IMR-90 (cell line): Measurements from ENCODE around the gene SLC25A51. TPM values are rescaled to one million over a fixed set of nuclear protein-coding genes. Genes with fewer than 3 reads are reported as not detected.

Source experiments
- ATAC-seq: fragments of 200-7000 bp; cut with Tn5 transposase; 2 replicates; pipeline ENCODE4 v1.9.1; 2020; ENCODE audit warnings: low read depth, mild to moderate bottlenecking, moderate library complexity
- BruUV-seq: library from RNA; stranded (reverse); fragments of 400-500 nt; replicated peaks from 2 replicates; lab custom pipeline; 2021; lab: Mats Ljungman, UMichigan
- CTCF ChIA-PET: fragments of 300-600 bp; formaldehyde crosslinking; extraction: SDS; loops from one replicate; lab custom pipeline; 2021; ENCODE audit warnings: antibody characterized with exemption; lab: Yijun Ruan, JAX
- POLR2A ChIA-PET: fragments of 300-600 bp; sonication (Branson Sonifier 250); formaldehyde crosslinking; loops from one replicate; lab custom pipeline; 2022; ENCODE audit warnings: antibody characterized with exemption; ENCODE audit not compliant: unreplicated experiment; lab: Charles Lee
- DNase-seq: peaks from one replicate; pipeline ENCODE4 v3.0.0; 2013
- H2AFZ ChIP-seq: replicated peaks from 2 replicates; pipeline ENCODE3; 2013; ENCODE audit warnings: low read length, mild to moderate bottlenecking; ENCODE audit not compliant: poor library complexity
- H2AK5ac ChIP-seq: 2 replicates; pipeline ENCODE4 v1.6.1; 2013; ENCODE audit warnings: low read depth, low read length, inconsistent platforms
- H2AK9ac ChIP-seq: replicated peaks from 2 replicates; pipeline ENCODE3; 2013; ENCODE audit warnings: mild to moderate bottlenecking, low read depth, low read length, moderate library complexity; ENCODE audit not compliant: poor library complexity
- H2BK120ac ChIP-seq: 2 replicates; pipeline ENCODE4 v1.6.1; 2013; ENCODE audit warnings: low read depth, low read length, inconsistent platforms
- H2BK15ac ChIP-seq: 3 replicates; pipeline ENCODE4 v1.6.1; 2013; ENCODE audit warnings: low read depth, low read length, inconsistent platforms
- H2BK20ac ChIP-seq: 2 replicates; pipeline ENCODE4 v1.6.1; 2013; ENCODE audit warnings: low read depth, mild to moderate bottlenecking, inconsistent platforms, low read length, moderate library complexity
- H2BK5ac ChIP-seq: 2 replicates; pipeline ENCODE4 v1.6.1; 2013; ENCODE audit warnings: mild to moderate bottlenecking, low read depth, low read length, inconsistent platforms; ENCODE audit not compliant: poor library complexity, severe bottlenecking
- H3K14ac ChIP-seq: replicated peaks from 2 replicates; pipeline ENCODE4 v1.6.1; 2013; ENCODE audit warnings: low read depth, low read length, inconsistent platforms
- H3K18ac ChIP-seq: 2 replicates; pipeline ENCODE4 v1.6.1; 2013; ENCODE audit warnings: low read depth, low read length, control low read depth
- H3K23ac ChIP-seq: 2 replicates; pipeline ENCODE4 v1.6.1; 2013; ENCODE audit warnings: low read depth, low read length, inconsistent platforms
- H3K27ac ChIP-seq: 2 replicates; pipeline ENCODE4 v1.5.1; 2013; ENCODE audit warnings: mild to moderate bottlenecking, control low read depth, low read length; ENCODE audit not compliant: insufficient read depth
- H3K27me3 ChIP-seq: 2 replicates; pipeline ENCODE4 v1.6.1; 2013; ENCODE audit warnings: low read length; ENCODE audit not compliant: control insufficient read depth, insufficient read depth
- H3K36me3 ChIP-seq: 2 replicates; pipeline ENCODE4 v1.6.1; 2013; ENCODE audit warnings: low read length, mixed read lengths; ENCODE audit not compliant: control insufficient read depth, insufficient read depth
- H3K4ac ChIP-seq: 2 replicates; pipeline ENCODE4 v1.6.1; 2013; ENCODE audit warnings: low read depth, low read length, inconsistent platforms
- H3K4me1 ChIP-seq: 2 replicates; pipeline ENCODE4 v1.6.1; 2013; ENCODE audit warnings: low read length, mixed read lengths; ENCODE audit not compliant: control insufficient read depth, insufficient read depth
- H3K4me2 ChIP-seq: 2 replicates; pipeline ENCODE4 v1.6.1; 2013; ENCODE audit warnings: low read depth, mild to moderate bottlenecking, control low read depth, low read length, moderate library complexity
- H3K4me3 ChIP-seq: 2 replicates; pipeline ENCODE4 v1.5.1; 2013; ENCODE audit warnings: low read depth, mild to moderate bottlenecking, control low read depth, low read length, moderate library complexity; ENCODE audit not compliant: insufficient read depth
- H3K56ac ChIP-seq: 2 replicates; pipeline ENCODE4 v1.6.1; 2013; ENCODE audit warnings: low read length, inconsistent platforms; ENCODE audit not compliant: insufficient read depth; ENCODE audit errors: extremely low read depth
- H3K79me1 ChIP-seq, 2 experiments: 2 replicates each; pipeline ENCODE4 v1.6.1; 2013; ENCODE audit warnings: low read length in 2 of 2, inconsistent platforms in 1 of 2, low read depth in 1 of 2
- H3K9ac ChIP-seq: 2 replicates; pipeline ENCODE4 v1.6.1; 2013; ENCODE audit warnings: low read depth, low read length, control low read depth
- H3K9me1 ChIP-seq: 2 replicates; pipeline ENCODE4 v1.6.1; 2013; ENCODE audit warnings: low read length, inconsistent platforms; ENCODE audit not compliant: insufficient read depth
- H3K9me3 ChIP-seq: 2 replicates; pipeline ENCODE4 v1.6.1; 2013; ENCODE audit warnings: low read length; ENCODE audit not compliant: control insufficient read depth, insufficient read depth
- H4K20me1 ChIP-seq: 2 replicates; pipeline ENCODE4 v1.6.1; 2013; ENCODE audit warnings: low read length, inconsistent platforms; ENCODE audit not compliant: insufficient read depth
- H4K5ac ChIP-seq: 2 replicates; pipeline ENCODE4 v1.6.1; 2013; ENCODE audit warnings: mild to moderate bottlenecking, low read depth, low read length, control low read depth
- H4K8ac ChIP-seq, 2 experiments: 2 replicates each; pipeline ENCODE4 v1.6.1; 2013; ENCODE audit warnings: low read depth in 2 of 2, low read length in 2 of 2, control low read depth in 1 of 2, inconsistent platforms in 1 of 2
- H4K91ac ChIP-seq: 2 replicates; pipeline ENCODE4 v1.6.1; 2013; ENCODE audit warnings: low read depth, low read length, inconsistent platforms; ENCODE audit not compliant: insufficient read depth
- BHLHE40 ChIP-seq: fragments of 150-350 bp; IDR thresholded peaks from 2 replicates; pipeline ENCODE4 v1.6.1; 2016; ENCODE audit warnings: mild to moderate bottlenecking, low read depth, low read length
- CEBPB ChIP-seq: IDR thresholded peaks from 2 replicates; pipeline ENCODE4 v1.6.1; 2012; ENCODE audit warnings: low read depth, low read length, improper control_type of control experiment
- CHD1 ChIP-seq: IDR thresholded peaks from 2 replicates; pipeline ENCODE4 v1.6.1; 2012; ENCODE audit warnings: low read depth, low read length, improper control_type of control experiment
- MAZ ChIP-seq: IDR thresholded peaks from 2 replicates; pipeline ENCODE4 v1.6.1; 2012; ENCODE audit warnings: low read depth, mild to moderate bottlenecking, low read length, improper control_type of control experiment, moderate library complexity, borderline replicate concordance
- MXI1 ChIP-seq: IDR thresholded peaks from 2 replicates; pipeline ENCODE4 v1.6.1; 2012; ENCODE audit warnings: low read depth, mild to moderate bottlenecking, low read length, moderate library complexity, borderline replicate concordance
- NFE2L2 ChIP-seq: fragments of 150-350 bp; IDR thresholded peaks from 2 replicates; pipeline ENCODE4 v1.6.1; 2016; ENCODE audit warnings: low read depth, mild to moderate bottlenecking, low read length
- POLR2A ChIP-seq: IDR thresholded peaks from 2 replicates; pipeline ENCODE4 v1.6.1; 2012; ENCODE audit warnings: mild to moderate bottlenecking, low read depth, low read length
- RAD21 ChIP-seq: IDR thresholded peaks from 2 replicates; pipeline ENCODE4 v1.6.1; 2012; ENCODE audit warnings: low read length, improper control_type of control experiment
- RCOR1 ChIP-seq: IDR thresholded peaks from 2 replicates; pipeline ENCODE4 v1.6.1; 2012; ENCODE audit warnings: mild to moderate bottlenecking, low read length, improper control_type of control experiment; ENCODE audit not compliant: insufficient replicate concordance
- RFX5 ChIP-seq: IDR thresholded peaks from 2 replicates; pipeline ENCODE4 v1.8.0; 2012; ENCODE audit warnings: low read depth, mild to moderate bottlenecking, low read length, moderate library complexity
- SMC3 ChIP-seq: fragments of 150-350 bp; IDR thresholded peaks from 2 replicates; pipeline ENCODE4 v1.6.1; 2016; ENCODE audit warnings: low read depth, mild to moderate bottlenecking, antibody characterized with exemption, low read length, moderate library complexity
- WGBS, 2 experiments: methylation state at CpG; one replicate each; pipeline versions ENCODE4 v1.1.5 to v1.1.7; 2013; ENCODE audit warnings: missing lambda C conversion rate in 2 of 2; ENCODE audit not compliant: insufficient read length in 1 of 2; ENCODE audit errors: extremely low coverage in 2 of 2; 5-methylcytosine and 5-hydroxymethylcytosine counted together
- dilution Hi-C: fragments of 300-500 bp; cut with HindIII; formaldehyde crosslinking; loops from one replicate; pipeline ENCODE4 v1.14.3; 2018; ENCODE audit warnings: low sequenced_read_pairs; ENCODE audit not compliant: unreplicated experiment
- in situ Hi-C: fragments of 300-500 bp; cut with MboI; formaldehyde crosslinking; loops from 3 replicates; pipeline ENCODE4 v1.14.3; 2019; ENCODE audit warnings: low sequenced_read_pairs, inconsistent platforms, mixed read lengths
- intact Hi-C: fragments of 100-400 bp; cut with micrococcal nuclease; formaldehyde crosslinking; loops from 2 replicates; pipeline ENCODE4 v1.10.0; 2022
- polyA plus RNA-seq, 3 experiments: library from polyadenylated mRNA; depleted of rRNA; stranded (reverse); fragments of >200 nt; gene quantifications; 2 replicates each; pipeline ENCODE4 v1.2.3, GENCODE V29; 2012; ENCODE audit warnings: low replicate concordance in 1 of 3
- total RNA-seq: library from RNA; depleted of rRNA; stranded (reverse); fragments of >200 nt; gene quantifications from 2 replicates; pipeline ENCODE4 v1.2.3, GENCODE V29; 2012
- TF ChIP-seq, protein P1 (sequence below): conservative IDR thresholded peaks from 2 replicates; pipeline ENCODE4 v1.5.1; 2012; ENCODE audit warnings: mild to moderate bottlenecking, low read depth, low read length, improper control_type of control experiment
- TF ChIP-seq, protein P2 (sequence below): fragments of 150-350 bp; IDR thresholded peaks from 2 replicates; pipeline ENCODE4 v1.6.1; 2017; ENCODE audit warnings: mild to moderate bottlenecking, antibody characterized with exemption, low read length, low read depth
- TF ChIP-seq, protein P3 (sequence below): fragments of 150-350 bp; IDR thresholded peaks from 2 replicates; pipeline ENCODE4 v1.6.1; 2016; ENCODE audit warnings: low read depth, mild to moderate bottlenecking, low read length, moderate library complexity, borderline replicate concordance

SLC25A51 gene
- total and polyA plus RNA-seq, 2 of the 4 experiments (the other 2 are of a cell fraction): 14.1 to 81.6 TPM

- H2AFZ ChIP-seq: no peak overlapping the region
- H3K9me3 ChIP-seq: no peaks in the 10 kb centered on the region
- intact Hi-C loops (no loop called here), dilution Hi-C loops (loop anchor here (25.0 kb wide), 1 partner anchor 117 kb away; the partner anchor contains the start of gene SHB), in situ Hi-C loops (no loop called here)
- peaks cover 17% of the 10 kb centered on the region; the same call in 1 of the 2 replicates for H4K20me1 ChIP-seq
- ChIA-PET CTCF (no interaction called here), POLR2A (no interaction called here)
- H2BK15ac ChIP-seq: peak overlapping the region; percentile 28; the same call in 2 of the 3 replicates
- H3K4me3 ChIP-seq: no peak overlapping the region
- H3K18ac ChIP-seq: no peak overlapping the region
- H4K91ac ChIP-seq: peak overlapping the region; percentile 96
- H3K27me3 ChIP-seq: no peaks in the 10 kb centered on the region
- H3K9me1 ChIP-seq: peaks cover 62% of the 10 kb centered on the region
- no peak overlapping the region for H3K56ac ChIP-seq
- ATAC-seq (peak; percentile 4), DNase-seq (peak; percentile 50)
- H2BK20ac ChIP-seq: peak overlapping the region; percentile 55
- peaks cover 76 to 95% of the 10 kb centered on the region in 2 experiments for H3K79me1 ChIP-seq
- H2AK5ac ChIP-seq: peak overlapping the region; percentile 99
- H3K9ac ChIP-seq: no peak overlapping the region
- peak overlapping the region; percentile 71; the same call in 1 of the 2 replicates for H3K14ac ChIP-seq
- peak overlapping the region; percentile 64 to 70; a peak in 3 of 4 replicates for H4K8ac ChIP-seq
- no CpG with 5 or more reads among the region's 9 CpGs for WGBS, 2 experiments
- TF ChIP-seq, protein P1, sequence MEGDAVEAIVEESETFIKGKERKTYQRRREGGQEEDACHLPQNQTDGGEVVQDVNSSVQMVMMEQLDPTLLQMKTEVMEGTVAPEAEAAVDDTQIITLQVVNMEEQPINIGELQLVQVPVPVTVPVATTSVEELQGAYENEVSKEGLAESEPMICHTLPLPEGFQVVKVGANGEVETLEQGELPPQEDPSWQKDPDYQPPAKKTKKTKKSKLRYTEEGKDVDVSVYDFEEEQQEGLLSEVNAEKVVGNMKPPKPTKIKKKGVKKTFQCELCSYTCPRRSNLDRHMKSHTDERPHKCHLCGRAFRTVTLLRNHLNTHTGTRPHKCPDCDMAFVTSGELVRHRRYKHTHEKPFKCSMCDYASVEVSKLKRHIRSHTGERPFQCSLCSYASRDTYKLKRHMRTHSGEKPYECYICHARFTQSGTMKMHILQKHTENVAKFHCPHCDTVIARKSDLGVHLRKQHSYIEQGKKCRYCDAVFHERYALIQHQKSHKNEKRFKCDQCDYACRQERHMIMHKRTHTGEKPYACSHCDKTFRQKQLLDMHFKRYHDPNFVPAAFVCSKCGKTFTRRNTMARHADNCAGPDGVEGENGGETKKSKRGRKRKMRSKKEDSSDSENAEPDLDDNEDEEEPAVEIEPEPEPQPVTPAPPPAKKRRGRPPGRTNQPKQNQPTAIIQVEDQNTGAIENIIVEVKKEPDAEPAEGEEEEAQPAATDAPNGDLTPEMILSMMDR: no peak
- TF ChIP-seq, protein P2, sequence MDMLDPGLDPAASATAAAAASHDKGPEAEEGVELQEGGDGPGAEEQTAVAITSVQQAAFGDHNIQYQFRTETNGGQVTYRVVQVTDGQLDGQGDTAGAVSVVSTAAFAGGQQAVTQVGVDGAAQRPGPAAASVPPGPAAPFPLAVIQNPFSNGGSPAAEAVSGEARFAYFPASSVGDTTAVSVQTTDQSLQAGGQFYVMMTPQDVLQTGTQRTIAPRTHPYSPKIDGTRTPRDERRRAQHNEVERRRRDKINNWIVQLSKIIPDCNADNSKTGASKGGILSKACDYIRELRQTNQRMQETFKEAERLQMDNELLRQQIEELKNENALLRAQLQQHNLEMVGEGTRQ: no peak
- TF ChIP-seq MXI1 (no peak), MAZ (no peak), RFX5 (no peak), CHD1 (no peak), RCOR1 (no peak), SMC3 (no peak), NFE2L2 (no peak), POLR2A (no peak), BHLHE40 (no peak), RAD21 (no peak), CEBPB (no peak)
- TF ChIP-seq, protein P3, sequence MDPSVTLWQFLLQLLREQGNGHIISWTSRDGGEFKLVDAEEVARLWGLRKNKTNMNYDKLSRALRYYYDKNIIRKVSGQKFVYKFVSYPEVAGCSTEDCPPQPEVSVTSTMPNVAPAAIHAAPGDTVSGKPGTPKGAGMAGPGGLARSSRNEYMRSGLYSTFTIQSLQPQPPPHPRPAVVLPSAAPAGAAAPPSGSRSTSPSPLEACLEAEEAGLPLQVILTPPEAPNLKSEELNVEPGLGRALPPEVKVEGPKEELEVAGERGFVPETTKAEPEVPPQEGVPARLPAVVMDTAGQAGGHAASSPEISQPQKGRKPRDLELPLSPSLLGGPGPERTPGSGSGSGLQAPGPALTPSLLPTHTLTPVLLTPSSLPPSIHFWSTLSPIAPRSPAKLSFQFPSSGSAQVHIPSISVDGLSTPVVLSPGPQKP: no peak
- 0 out of 2 replicates have a peak overlapping the region, but pooled peaks have one; percentile 1 for H3K23ac ChIP-seq
- peak overlapping the region; percentile 81 for H3K27ac ChIP-seq
- H3K4me2 ChIP-seq: no peak overlapping the region
- peaks cover 40% of the 10 kb centered on the region for H3K4me1 ChIP-seq
- peak overlapping the region; percentile 78 for H2BK120ac ChIP-seq
- no TSS peak for BruUV-seq
- H4K5ac ChIP-seq: no peak overlapping the region; the same call in 1 of the 2 replicates
- peaks cover 60% of the 10 kb centered on the region for H3K36me3 ChIP-seq
- peak overlapping the region; percentile 81 for H3K4ac ChIP-seq
- peak overlapping the region; percentile 80 for H2BK5ac ChIP-seq
- H2AK9ac ChIP-seq: peak overlapping the region; percentile 89
Observed at GRCh38 chr9:37944671-37945481, 40.9 kb upstream of the SLC25A51 start.
